ENCODE measurements around the gene MMP28. TPM values are rescaled to one million over a fixed set of nuclear protein-coding genes. Genes with fewer than 3 reads are reported as not detected.

MMP28 gene
- total RNA-seq, 1 experiment from 2014 or later: not detected

DNA sequence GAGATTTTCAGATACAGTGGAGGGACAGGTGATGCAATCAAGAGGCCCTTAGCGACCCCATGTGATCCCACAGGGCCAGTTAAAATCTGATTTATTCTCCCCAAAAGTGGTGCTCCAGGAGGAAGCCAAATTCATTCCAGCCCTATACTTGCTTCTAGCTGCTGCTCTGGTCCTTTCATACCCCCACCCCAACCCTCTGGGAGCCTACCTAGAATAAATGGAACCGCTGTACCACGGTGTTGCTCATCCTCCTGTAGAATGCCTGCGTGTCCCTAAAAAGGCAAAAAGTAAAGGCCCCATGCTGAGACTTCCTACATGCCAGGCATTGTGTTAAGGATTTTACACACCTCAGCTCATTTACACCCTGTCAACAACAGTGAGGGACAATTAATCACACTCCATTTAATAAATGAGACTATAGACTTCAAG is 66.0 kb downstream of the MMP28 start:
- no peak overlapping the region for H3K23ac ChIP-seq (ENCODE audit: insufficient read length, low read depth, low read length)
- H3K36me3 Mint-ChIP-seq (ENCODE audit: insufficient read depth in 1 of 3, low read depth in 3 of 3): peaks cover 2 to 16% (median 16%) of the 10 kb centered on the region in 3 experiments; a peak in 6 of 7 replicates
- peaks cover 6% of the 10 kb centered on the region for H3K23me2 ChIP-seq (ENCODE audit: insufficient read length, low read depth, low read length, poor library complexity, severe bottlenecking)
- no peak overlapping the region for H3K14ac ChIP-seq (ENCODE audit: insufficient read depth, low read length)
- H2BK120ac ChIP-seq (ENCODE audit: low read depth, low read length, poor library complexity, severe bottlenecking): no peak overlapping the region
- H2BK20ac ChIP-seq (ENCODE audit: low read depth, low read length, poor library complexity, severe bottlenecking): no peak overlapping the region
- WGBS (ENCODE audit: extremely low coverage, insufficient read length, low lambda C conversion rate): no CpG with 5 or more reads among the region's 4 CpGs
- no peak overlapping the region for H2BK5ac ChIP-seq (ENCODE audit: insufficient read length, low read length)
- H2AK5ac ChIP-seq (ENCODE audit: insufficient read length, low read length): no peak overlapping the region
- no peak overlapping the region for H4K8ac ChIP-seq (replicated peaks; ENCODE audit: insufficient read length, low read depth, low read length)
- TF ChIP-seq CTCF (conservative IDR thresholded peaks at IDR 0.05): no peak
- H3T11ph ChIP-seq (ENCODE audit: low read length): no peak overlapping the region
- H3K4me2 ChIP-seq (ENCODE audit: insufficient read depth, insufficient read length, low read length): no peak overlapping the region
- H3K27me3 ChIP-seq (ENCODE audit: insufficient read depth, low read length): no peaks in the 10 kb centered on the region
- no peaks in the 10 kb centered on the region for H4K20me1 ChIP-seq (ENCODE audit: control insufficient read depth, insufficient read depth, insufficient read length)
- no peak overlapping the region for H3K27ac ChIP-seq (ENCODE audit: insufficient read length, low read depth, low read length)
- no peak overlapping the region for H4K91ac ChIP-seq (ENCODE audit: insufficient read length, low read depth, low read length)
- peak overlapping the region in 1 of 2 experiments; percentile 53; a peak in 2 of 5 replicates for H3K4me3 Mint-ChIP-seq
- H3K4me1 ChIP-seq (ENCODE audit: insufficient read depth, low read length): peaks cover 3% of the 10 kb centered on the region; the same call in 1 of the 2 replicates
- H3K4ac ChIP-seq (ENCODE audit: low read depth, low read length): no peak overlapping the region
- H3K9me3 Mint-ChIP-seq: no peaks in the 10 kb centered on the region
- H3K9ac ChIP-seq (ENCODE audit: extremely low read depth, insufficient read length, low read length): no peak overlapping the region
- H3K56ac ChIP-seq (ENCODE audit: insufficient read length, low read depth, low read length): no peak overlapping the region
- no peaks in the 10 kb centered on the region for H3K9me3 ChIP-seq (ENCODE audit: control insufficient read depth, low read depth, low read length)
- no peaks in the 10 kb centered on the region for H3K79me1 ChIP-seq (ENCODE audit: insufficient read depth, low read depth, low read length, poor library complexity, severe bottlenecking)
- H3K27ac Mint-ChIP-seq: peak overlapping the region in 2 of 3 experiments; percentile 33 to 60; a peak in 2 of 7 replicates
- DNase-seq: no peak
- no peak overlapping the region for H2AFZ ChIP-seq (ENCODE audit: low read length)
- H2BK12ac ChIP-seq (ENCODE audit: insufficient read length, low read depth, low read length): no peak overlapping the region
- H3K27me3 Mint-ChIP-seq (ENCODE audit: low read depth): peaks cover 20% of the 10 kb centered on the region
- no peak overlapping the region for H3K18ac ChIP-seq (ENCODE audit: insufficient read length, low read depth, low read length)
- no peak overlapping the region for H4K5ac ChIP-seq (ENCODE audit: insufficient read length, low read depth, low read length)
- H3K79me2 ChIP-seq (ENCODE audit: insufficient read depth, low read length): no peaks in the 10 kb centered on the region
- peaks cover 40 to 52% of the 10 kb centered on the region in 2 experiments for H3K4me1 Mint-ChIP-seq
- no peak overlapping the region for H2BK15ac ChIP-seq (ENCODE audit: low read depth, low read length)

Measured in H9 (cell line).